Neural crest cell (in vitro differentiated cells): Measurements from ENCODE around the gene CNIH3. TPM values are rescaled to one million over a fixed set of nuclear protein-coding genes. Genes with fewer than 3 reads are reported as not detected.
A peak's percentile ranks its signal among the peaks of the same experiment; 100 is the strongest.

Experiments
- DNase-seq: peaks from one replicate; pipeline ENCODE4 v3.0.0; 2021; ENCODE audit warnings: low read depth, mixed read lengths, low spot score
- H3K27ac Mint-ChIP-seq: one replicate; pipeline ENCODE4 v1.8.0; 2021; ENCODE audit warnings: mild to moderate bottlenecking, mixed read lengths; ENCODE audit not compliant: unreplicated experiment
- H3K27me3 Mint-ChIP-seq: 2 replicates; pipeline ENCODE4 v1.8.0; 2021; ENCODE audit warnings: low read depth, mild to moderate bottlenecking, mixed read lengths
- H3K36me3 Mint-ChIP-seq: 2 replicates; pipeline ENCODE4 v1.8.0; 2021; ENCODE audit warnings: low read depth, mild to moderate bottlenecking, mixed read lengths
- H3K4me1 Mint-ChIP-seq: 2 replicates; pipeline ENCODE4 v1.8.0; 2021; ENCODE audit warnings: mixed read lengths
- H3K4me3 Mint-ChIP-seq: one replicate; pipeline ENCODE4 v1.8.0; 2021; ENCODE audit warnings: mild to moderate bottlenecking, mixed read lengths
- H3K9me3 Mint-ChIP-seq: 2 replicates; pipeline ENCODE4 v1.8.0; 2021; ENCODE audit warnings: mixed read lengths
- total RNA-seq: library from RNA; stranded (reverse); gene quantifications from 2 replicates; pipeline ENCODE4 v1.2.1, GENCODE V29; 2021
- TF ChIP-seq, protein P1 (sequence below): fragments of 200-600 bp; sonication (generic); conservative IDR thresholded peaks from 2 replicates; pipeline ENCODE4 v1.5.0; 2021; ENCODE audit warnings: antibody characterized with exemption, mild to moderate bottlenecking

CNIH3 gene
- total RNA-seq, 1 donor from 2014 or later, result 3.8 TPM

DNA sequence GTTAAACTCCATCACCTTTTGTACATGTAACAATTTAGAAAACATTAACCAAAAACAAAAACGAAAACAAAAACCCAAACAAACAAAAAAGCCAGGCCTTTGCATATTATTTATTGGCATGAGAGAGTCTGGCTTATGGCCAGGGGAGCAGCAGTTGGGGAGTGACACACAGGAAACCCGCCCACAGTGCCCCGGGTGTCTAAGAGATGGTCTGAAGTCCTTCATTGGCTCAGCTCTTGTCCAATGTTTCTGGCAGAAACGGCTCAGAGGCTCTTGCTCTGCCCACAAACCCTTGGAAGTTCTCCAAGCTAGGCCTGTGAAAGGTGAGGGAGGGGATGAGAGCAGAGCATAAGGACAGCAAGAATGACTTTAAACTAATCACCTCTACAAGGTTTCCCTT, 131.5 kb downstream of the CNIH3 start:
- no peak overlapping the region for H3K4me3 Mint-ChIP-seq
- H3K9me3 Mint-ChIP-seq, result no peaks in the 10 kb centered on the region
- H3K27ac Mint-ChIP-seq, result no peak overlapping the region

GRCh38 chr1:224749916-224750315, 133.8 kb downstream of the CNIH3 start:
- no peaks in the 10 kb centered on the region for H3K4me1 Mint-ChIP-seq
- H3K4me3 Mint-ChIP-seq, result no peak overlapping the region
- TF ChIP-seq, protein P1, sequence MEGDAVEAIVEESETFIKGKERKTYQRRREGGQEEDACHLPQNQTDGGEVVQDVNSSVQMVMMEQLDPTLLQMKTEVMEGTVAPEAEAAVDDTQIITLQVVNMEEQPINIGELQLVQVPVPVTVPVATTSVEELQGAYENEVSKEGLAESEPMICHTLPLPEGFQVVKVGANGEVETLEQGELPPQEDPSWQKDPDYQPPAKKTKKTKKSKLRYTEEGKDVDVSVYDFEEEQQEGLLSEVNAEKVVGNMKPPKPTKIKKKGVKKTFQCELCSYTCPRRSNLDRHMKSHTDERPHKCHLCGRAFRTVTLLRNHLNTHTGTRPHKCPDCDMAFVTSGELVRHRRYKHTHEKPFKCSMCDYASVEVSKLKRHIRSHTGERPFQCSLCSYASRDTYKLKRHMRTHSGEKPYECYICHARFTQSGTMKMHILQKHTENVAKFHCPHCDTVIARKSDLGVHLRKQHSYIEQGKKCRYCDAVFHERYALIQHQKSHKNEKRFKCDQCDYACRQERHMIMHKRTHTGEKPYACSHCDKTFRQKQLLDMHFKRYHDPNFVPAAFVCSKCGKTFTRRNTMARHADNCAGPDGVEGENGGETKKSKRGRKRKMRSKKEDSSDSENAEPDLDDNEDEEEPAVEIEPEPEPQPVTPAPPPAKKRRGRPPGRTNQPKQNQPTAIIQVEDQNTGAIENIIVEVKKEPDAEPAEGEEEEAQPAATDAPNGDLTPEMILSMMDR, result no peak
- H3K9me3 Mint-ChIP-seq, result peaks cover 4% of the 10 kb centered on the region
- H3K36me3 Mint-ChIP-seq, result no peaks in the 10 kb centered on the region
- peaks cover 4% of the 10 kb centered on the region for H3K27me3 Mint-ChIP-seq
- DNase-seq, result no peak
- H3K27ac Mint-ChIP-seq, result no peak overlapping the region

More for the DNA sequence above, 131.5 kb downstream of the CNIH3 start:
- TF ChIP-seq, protein P1, result no peak
- Mint-ChIP-seq H3K27me3 (no peaks in the 10 kb centered on the region), H3K4me1 (no peaks in the 10 kb centered on the region), H3K36me3 (no peaks in the 10 kb centered on the region)
- no peak for DNase-seq

- TF ChIP-seq, protein P1, result no peak
- H3K27me3 Mint-ChIP-seq, result peaks cover 4% of the 10 kb centered on the region
- H3K4me1 Mint-ChIP-seq, result no peaks in the 10 kb centered on the region
- peaks cover 4% of the 10 kb centered on the region for H3K9me3 Mint-ChIP-seq
- no peaks in the 10 kb centered on the region for H3K36me3 Mint-ChIP-seq
- DNase-seq, result no peak
- H3K27ac Mint-ChIP-seq, result peak overlapping the region; percentile 48
- H3K4me3 Mint-ChIP-seq, result no peak overlapping the region
Measured at GRCh38 chr1:224751624-224752311, 135.7 kb downstream of the CNIH3 start.

DNA sequence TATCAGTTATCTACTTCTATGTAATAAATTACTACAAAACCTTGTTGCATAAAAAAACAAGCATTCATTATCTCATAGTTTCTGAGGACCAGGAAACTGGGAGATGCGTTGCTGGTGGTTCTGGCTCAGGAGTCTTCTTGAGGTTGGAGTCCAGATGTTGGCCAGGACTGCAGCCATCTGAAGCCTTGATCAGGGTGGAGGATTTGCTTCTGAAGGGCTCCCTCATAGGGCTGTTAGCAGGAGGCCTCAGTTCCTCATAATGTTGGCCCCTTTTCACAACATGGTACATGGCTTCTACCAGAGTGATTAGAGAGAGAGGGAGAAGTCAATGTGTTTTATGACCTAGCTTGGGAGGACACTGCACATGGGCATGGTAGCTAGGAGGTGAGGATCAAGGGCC, 137.4 kb downstream of the CNIH3 start:
- DNase-seq, result no peak
- peaks cover 4% of the 10 kb centered on the region for H3K9me3 Mint-ChIP-seq
- no peaks in the 10 kb centered on the region for H3K36me3 Mint-ChIP-seq
- H3K4me1 Mint-ChIP-seq, result no peaks in the 10 kb centered on the region
- no peak overlapping the region for H3K27ac Mint-ChIP-seq
- H3K4me3 Mint-ChIP-seq, result no peak overlapping the region
- H3K27me3 Mint-ChIP-seq, result peaks cover 4% of the 10 kb centered on the region
- TF ChIP-seq, protein P1, result no peak

GRCh38 chr1:224755586-224755985, 139.5 kb downstream of the CNIH3 start:
- H3K9me3 Mint-ChIP-seq, result peaks cover 12% of the 10 kb centered on the region

More at GRCh38 chr1:224755586-224755985, 139.5 kb downstream of the CNIH3 start:
- no peak for DNase-seq
- Mint-ChIP-seq H3K36me3 (no peaks in the 10 kb centered on the region), H3K4me3 (no peak overlapping the region), H3K4me1 (no peaks in the 10 kb centered on the region), H3K27ac (no peak overlapping the region), H3K27me3 (peaks cover 4% of the 10 kb centered on the region)
- TF ChIP-seq, protein P1, result no peak
